CD4-positive, alpha-beta memory T cell (primary cell): ENCODE data around the gene METRNL. TPM values are rescaled to one million over a fixed set of nuclear protein-coding genes. Genes with fewer than 3 reads are reported as not detected.
A peak's percentile ranks its signal among the peaks of the same experiment; 100 is the strongest.
"Not testable (repeated sequence)": the region's sequence is repeated elsewhere in the genome, so short reads cannot be mapped to it uniquely, and the experiment has no call there.

Experiments used
- CTCF ChIA-PET: fragments of 350-600 bp; sonication (Branson Sonifier 250); formaldehyde crosslinking; loops from one replicate; lab custom pipeline; 2021; ENCODE audit warnings: inconsistent platforms; ENCODE audit not compliant: partially characterized antibody; lab: Charles Lee
- POLR2A ChIA-PET: fragments of 350-600 bp; sonication (Branson Sonifier 250); formaldehyde crosslinking; loops from one replicate; lab custom pipeline; 2021; ENCODE audit not compliant: partially characterized antibody; lab: Charles Lee
- DNase-seq, 5 donors: peaks; one replicate each; pipeline versions ENCODE4 v3.0.0 to v3.0.0-alpha.2; 2020 to 2022; ENCODE audit warnings: mixed read lengths in 1 of 5
- H3K27ac ChIP-seq: one replicate; pipeline ENCODE4 v1.7.0; 2013; ENCODE audit warnings: low read depth, low read length
- H3K27me3 ChIP-seq: 2 replicates; pipeline ENCODE4 v1.7.0; 2013; ENCODE audit warnings: mild to moderate bottlenecking, low read length, moderate library complexity; ENCODE audit not compliant: insufficient read depth
- H3K36me3 ChIP-seq: 2 replicates; pipeline ENCODE4 v1.7.0; 2013; ENCODE audit warnings: mild to moderate bottlenecking, low read length, moderate library complexity; ENCODE audit not compliant: insufficient read depth
- H3K4me1 ChIP-seq: 2 replicates; pipeline ENCODE4 v1.7.0; 2013; ENCODE audit warnings: mild to moderate bottlenecking, low read length, moderate library complexity; ENCODE audit not compliant: insufficient read depth
- H3K4me3 ChIP-seq, 2 donors: one replicate each; pipeline ENCODE4 v1.7.0; 2013; ENCODE audit warnings: low read length in 2 of 2, mild to moderate bottlenecking in 1 of 2
- H3K9me3 ChIP-seq, 2 donors: one replicate each; pipeline ENCODE4 v1.7.0; 2013; ENCODE audit warnings: low read length in 2 of 2, control low read depth in 1 of 2; ENCODE audit not compliant: control insufficient read depth in 1 of 2
- H3K27ac Mint-ChIP-seq, 7 donors: one replicate each; pipeline ENCODE4 v1.8.0; 2020 to 2021; ENCODE audit warnings: mixed read lengths in 7 of 7, mild to moderate bottlenecking in 6 of 7, inconsistent platforms in 3 of 7, moderate library complexity in 3 of 7
- H3K27me3 Mint-ChIP-seq, 2 donors: one replicate each; pipeline ENCODE4 v1.8.0; 2020 to 2021; ENCODE audit warnings: mixed read lengths in 2 of 2
- H3K36me3 Mint-ChIP-seq, 2 donors: one replicate each; pipeline ENCODE4 v1.8.0; 2020 to 2021; ENCODE audit warnings: mixed read lengths in 2 of 2, inconsistent platforms in 1 of 2, mild to moderate bottlenecking in 1 of 2
- H3K4me1 Mint-ChIP-seq, 4 donors: one replicate each; pipeline ENCODE4 v1.8.0; 2020 to 2021; ENCODE audit warnings: mixed read lengths in 4 of 4, mild to moderate bottlenecking in 1 of 4
- H3K4me3 Mint-ChIP-seq, 8 donors: one replicate each; pipeline ENCODE4 v1.8.0; 2020 to 2021; ENCODE audit warnings: mixed read lengths in 8 of 8, mild to moderate bottlenecking in 7 of 8, moderate library complexity in 6 of 8, inconsistent platforms in 3 of 8
- H3K9me3 Mint-ChIP-seq, 8 donors: one replicate each; pipeline ENCODE4 v1.8.0; 2020 to 2021; ENCODE audit warnings: mixed read lengths in 8 of 8, mild to moderate bottlenecking in 5 of 8, inconsistent platforms in 3 of 8, moderate library complexity in 1 of 8
- intact Hi-C: fragments of 100-400 bp; cut with micrococcal nuclease; formaldehyde crosslinking; loops from one replicate; pipeline ENCODE4 v1.15.1; 2023
- polyA plus RNA-seq, 2 donors: library from polyadenylated mRNA; unstranded; fragments of 300-500 nt; fragmentation: Illumina TruSeq; gene quantifications; one replicate each; pipeline ENCODE4 v1.2.3, GENCODE V29; 2021
- total RNA-seq, 2 experiments: library from RNA; stranded (reverse); gene quantifications; one replicate each; pipeline ENCODE4 v1.2.3, GENCODE V29; 2021

The METRNL gene
- total and polyA plus RNA-seq, 4 experiments from 2014 or later: 0.67 to 6.5 (median 4.0) TPM

DNA sequence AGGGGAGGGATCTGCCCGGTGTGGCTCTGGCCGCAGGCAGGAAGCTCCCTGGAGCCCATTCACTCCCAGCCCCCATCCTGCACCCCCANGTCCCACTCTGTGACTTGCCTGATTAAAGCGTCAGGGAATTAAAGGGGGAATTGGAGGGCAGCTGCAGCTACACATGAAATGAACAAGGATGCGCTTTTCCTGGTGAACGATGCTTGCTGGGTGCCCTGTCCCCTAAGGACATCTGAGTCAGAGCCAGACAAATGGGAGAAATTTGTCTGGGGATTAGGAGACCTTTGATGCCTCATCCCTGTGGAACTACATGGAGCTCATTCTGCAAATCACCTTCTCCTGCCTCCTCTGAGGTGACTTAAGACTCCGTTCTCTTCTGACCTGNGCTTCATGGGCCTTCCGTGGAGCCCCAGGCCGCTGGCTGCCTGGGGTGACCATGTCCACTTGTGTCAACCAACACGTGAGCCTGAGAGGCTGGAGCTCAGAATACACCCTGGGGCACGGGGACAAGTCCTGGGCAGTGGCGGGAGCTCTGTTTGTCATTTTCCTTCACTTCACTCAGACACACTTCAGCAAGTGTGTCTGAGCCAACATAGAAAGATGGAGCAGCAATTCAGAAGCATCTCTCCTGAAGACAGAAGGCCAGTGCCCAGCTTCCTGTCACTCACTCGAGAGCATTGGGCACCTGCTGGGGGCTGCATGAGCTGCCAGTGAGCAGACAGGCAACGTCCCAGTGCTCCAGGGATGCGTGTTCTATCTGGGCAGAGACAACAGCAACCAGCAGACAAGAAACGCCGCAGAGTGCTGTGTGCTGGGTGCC, 54.1 kb downstream of the METRNL start:
- no peaks in the 10 kb centered on the region for H3K36me3 Mint-ChIP-seq
- Histone ChIP-seq H3K4me1 (no peaks in the 10 kb centered on the region), H3K27me3 (no peaks in the 10 kb centered on the region), H3K4me3 (no peak overlapping the region), H3K9me3 (no peaks in the 10 kb centered on the region), H3K36me3 (no peaks in the 10 kb centered on the region), H3K27ac (no peak overlapping the region)
- H3K9me3 Mint-ChIP-seq: no peaks in the 10 kb centered on the region
- intact Hi-C loops: no loop called here
- no peaks in the 10 kb centered on the region for H3K4me1 Mint-ChIP-seq
- DNase-seq: no peak
- no peak overlapping the region for H3K27ac Mint-ChIP-seq
- POLR2A ChIA-PET: no interaction called here
- no peak overlapping the region for H3K4me3 Mint-ChIP-seq
- CTCF ChIA-PET: no interaction called here
- peaks cover 3 to 4% of the 10 kb centered on the region in 2 donors for H3K27me3 Mint-ChIP-seq

DNA sequence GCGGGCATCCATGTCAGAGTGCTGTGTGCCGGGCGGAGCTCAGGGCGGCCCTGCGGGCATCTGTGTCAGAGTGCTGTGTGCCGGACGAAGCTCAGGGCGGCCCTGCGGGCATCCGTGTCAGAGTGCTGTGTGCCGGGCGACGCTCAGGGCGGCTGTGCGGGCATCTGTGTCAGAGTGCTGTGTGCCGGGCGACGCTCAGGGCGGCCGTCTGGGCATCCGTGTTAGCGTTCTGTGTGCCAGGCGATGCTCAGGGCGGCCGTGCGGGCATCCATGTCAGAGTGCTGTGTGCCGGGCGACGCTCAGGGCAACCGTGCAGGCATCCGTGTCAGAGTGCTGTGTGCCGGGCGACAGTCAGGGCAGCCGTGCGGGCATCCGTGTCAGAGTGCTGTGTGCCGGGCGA, 55.0 kb downstream of the METRNL start:
- DNase-seq, CTCF ChIA-PET, H3K4me3 Mint-ChIP-seq, H3K9me3 Mint-ChIP-seq, H3K36me3 ChIP-seq, H3K27ac ChIP-seq, H3K27ac Mint-ChIP-seq, H3K4me1 ChIP-seq, intact Hi-C loops, POLR2A ChIA-PET, H3K4me3 ChIP-seq, H3K4me1 Mint-ChIP-seq, H3K27me3 ChIP-seq, H3K36me3 Mint-ChIP-seq, H3K9me3 ChIP-seq, H3K27me3 Mint-ChIP-seq: not testable (repeated sequence)

DNA sequence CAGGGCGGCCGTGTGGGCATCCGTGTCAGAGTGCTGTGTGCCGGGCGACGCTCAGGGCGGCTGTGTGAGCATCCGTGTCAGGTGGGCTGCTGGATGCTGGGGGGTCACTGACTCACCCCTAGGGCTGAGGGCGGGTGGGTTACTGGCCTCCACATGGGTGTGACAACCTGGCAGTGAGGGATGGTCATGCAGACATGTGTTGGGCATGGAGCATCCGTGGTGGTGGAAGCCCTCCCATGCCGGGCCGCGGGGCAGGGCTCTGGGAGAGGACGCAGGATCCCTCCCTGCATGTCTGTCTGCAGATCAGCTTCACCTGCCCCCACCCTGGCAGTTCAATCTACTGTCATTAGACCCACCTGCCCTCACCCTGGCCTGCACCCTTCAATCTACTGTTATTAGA, 56.3 kb downstream of the METRNL start:
- no peak for DNase-seq
- no peak overlapping the region for H3K27ac ChIP-seq
- no peaks in the 10 kb centered on the region for H3K4me1 ChIP-seq
- H3K27me3 Mint-ChIP-seq: peaks cover 3 to 5% of the 10 kb centered on the region in 2 donors
- no peaks in the 10 kb centered on the region for H3K4me1 Mint-ChIP-seq
- intact Hi-C loops: no loop called here
- no peaks in the 10 kb centered on the region for H3K36me3 ChIP-seq
- H3K9me3 ChIP-seq: no peaks in the 10 kb centered on the region
- ChIA-PET CTCF (no interaction called here), POLR2A (no interaction called here)
- H3K27ac Mint-ChIP-seq: no peak overlapping the region
- no peak overlapping the region for H3K4me3 Mint-ChIP-seq
- H3K27me3 ChIP-seq: no peaks in the 10 kb centered on the region
- no peaks in the 10 kb centered on the region for H3K36me3 Mint-ChIP-seq
- no peak overlapping the region for H3K4me3 ChIP-seq
- no peaks in the 10 kb centered on the region for H3K9me3 Mint-ChIP-seq

DNA sequence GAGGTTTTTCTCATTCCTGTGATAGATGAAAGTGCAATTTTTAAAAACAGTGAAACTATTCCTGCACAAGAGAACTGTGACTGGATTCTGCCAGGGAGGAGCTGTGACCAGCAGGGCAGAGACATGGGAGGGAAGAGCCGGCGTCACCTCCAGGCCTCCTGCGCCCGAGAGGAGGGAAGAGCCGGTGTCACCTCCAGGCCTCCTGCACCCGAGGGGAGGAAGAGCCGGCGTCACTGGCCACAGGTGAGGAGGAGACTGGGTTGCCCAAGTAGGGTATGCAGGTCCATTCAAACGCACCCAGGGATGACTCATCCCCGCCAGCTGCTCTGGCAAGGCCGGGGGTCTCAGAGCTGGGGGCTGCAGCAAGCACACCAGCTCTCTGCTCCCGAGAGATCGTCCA, 56.7 kb downstream of the METRNL start:
- Histone ChIP-seq H3K4me1 (no peaks in the 10 kb centered on the region), H3K27ac (no peak overlapping the region), H3K4me3 (no peak overlapping the region), H3K27me3 (no peaks in the 10 kb centered on the region), H3K36me3 (no peaks in the 10 kb centered on the region), H3K9me3 (no peaks in the 10 kb centered on the region)
- H3K36me3 Mint-ChIP-seq: no peaks in the 10 kb centered on the region
- no peak for DNase-seq
- ChIA-PET CTCF (no interaction called here), POLR2A (no interaction called here)
- H3K27ac Mint-ChIP-seq: no peak overlapping the region
- peaks cover 3 to 7% of the 10 kb centered on the region in 2 donors for H3K27me3 Mint-ChIP-seq
- H3K9me3 Mint-ChIP-seq: no peaks in the 10 kb centered on the region
- intact Hi-C loops: no loop called here
- no peaks in the 10 kb centered on the region for H3K4me1 Mint-ChIP-seq
- H3K4me3 Mint-ChIP-seq: no peak overlapping the region

DNA sequence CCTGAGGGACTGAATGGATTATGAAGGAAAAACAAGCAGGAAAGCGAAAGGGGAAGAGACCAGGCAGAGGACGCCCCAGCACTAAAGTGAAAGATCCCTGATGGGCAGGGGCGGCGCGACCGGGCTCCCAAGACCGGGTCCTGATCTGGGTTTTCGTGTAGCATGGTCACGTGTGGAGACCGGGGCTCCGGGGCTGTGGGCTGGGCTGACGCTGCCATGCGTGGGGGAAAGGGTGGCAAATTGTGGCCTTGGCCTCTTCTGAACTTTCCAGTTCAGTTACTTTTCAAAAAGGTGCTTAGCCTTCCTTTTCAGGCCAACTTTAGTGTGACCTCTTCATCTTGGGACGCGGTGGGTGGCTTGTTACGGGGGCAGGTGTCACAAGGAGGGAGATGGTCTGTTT, 57.5 kb downstream of the METRNL start:
- Mint-ChIP-seq H3K36me3 (no peaks in the 10 kb centered on the region), H3K27me3 (peaks cover 3 to 7% of the 10 kb centered on the region in 2 donors), H3K4me1 (no peaks in the 10 kb centered on the region), H3K4me3 (no peak overlapping the region), H3K27ac (peak overlapping the region in 1 of 7 donors; percentile 6), H3K9me3 (peaks cover 0 to under 1% (median 0%) of the 10 kb centered on the region in 8 donors)
- H3K9me3 ChIP-seq: no peaks in the 10 kb centered on the region
- intact Hi-C loops: no loop called here
- POLR2A ChIA-PET: no interaction called here
- CTCF ChIA-PET: no interaction called here
- H3K27me3 ChIP-seq: no peaks in the 10 kb centered on the region
- H3K27ac ChIP-seq: no peak overlapping the region
- H3K36me3 ChIP-seq: no peaks in the 10 kb centered on the region
- H3K4me1 ChIP-seq: no peaks in the 10 kb centered on the region
- H3K4me3 ChIP-seq: no peak overlapping the region
- DNase-seq: no peak

DNA sequence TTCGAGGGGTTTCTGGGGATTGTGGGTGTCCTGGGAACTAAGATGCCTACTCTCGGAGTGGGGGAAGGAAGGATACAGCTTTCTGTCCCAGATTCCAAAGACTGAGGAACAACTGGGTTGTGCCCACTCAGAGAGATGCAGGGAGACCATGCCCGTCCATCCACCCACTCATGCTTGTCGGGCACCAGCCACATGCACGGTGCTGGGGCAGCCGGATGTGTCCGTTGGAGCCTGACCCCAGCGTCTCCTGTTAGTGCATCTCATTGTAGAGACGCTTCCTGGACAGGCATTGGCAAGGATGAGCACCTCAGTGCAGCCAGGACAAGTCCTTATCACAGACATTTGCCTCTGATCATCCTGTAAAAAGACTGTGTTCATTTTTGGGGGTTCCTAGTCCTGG, 58.1 kb downstream of the METRNL start:
- Mint-ChIP-seq H3K27me3 (peaks cover 5 to 7% of the 10 kb centered on the region in 2 donors), H3K4me3 (no peak overlapping the region), H3K27ac (no peak overlapping the region), H3K36me3 (no peaks in the 10 kb centered on the region), H3K9me3 (peaks cover 0 to 6% (median 3%) of the 10 kb centered on the region in 8 donors), H3K4me1 (no peaks in the 10 kb centered on the region)
- CTCF ChIA-PET: no interaction called here
- Histone ChIP-seq H3K27me3 (no peaks in the 10 kb centered on the region), H3K27ac (no peak overlapping the region), H3K4me3 (no peak overlapping the region), H3K36me3 (no peaks in the 10 kb centered on the region), H3K4me1 (no peaks in the 10 kb centered on the region), H3K9me3 (no peaks in the 10 kb centered on the region)
- intact Hi-C loops: no loop called here
- no peak for DNase-seq
- POLR2A ChIA-PET: no interaction called here

DNA sequence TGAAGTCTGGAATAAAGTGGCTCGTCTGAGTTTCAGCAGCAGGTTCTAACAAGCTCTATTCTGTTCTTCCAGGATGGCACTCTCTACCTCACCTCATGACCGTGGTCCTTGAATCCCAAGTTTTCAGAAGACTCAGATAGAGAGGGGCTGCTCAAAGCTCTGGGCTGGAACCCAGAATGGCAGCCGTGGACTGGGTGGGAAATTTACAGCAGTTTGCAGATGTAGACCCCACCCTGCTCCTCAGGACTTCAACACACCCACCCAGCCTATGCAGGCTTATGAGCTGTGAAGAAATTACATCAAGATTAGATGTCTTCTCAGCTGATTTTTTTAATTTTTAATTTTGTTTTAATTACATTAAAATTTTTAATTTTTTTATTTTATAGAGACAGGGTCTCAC, 59.4 kb downstream of the METRNL start:
- no peaks in the 10 kb centered on the region for H3K9me3 ChIP-seq
- H3K4me1 ChIP-seq: no peaks in the 10 kb centered on the region
- Mint-ChIP-seq H3K27me3 (peaks cover 5 to 7% of the 10 kb centered on the region in 2 donors), H3K27ac (no peak overlapping the region), H3K36me3 (no peaks in the 10 kb centered on the region), H3K9me3 (peaks cover 0 to 6% (median 3%) of the 10 kb centered on the region in 8 donors), H3K4me3 (no peak overlapping the region), H3K4me1 (no peaks in the 10 kb centered on the region)
- POLR2A ChIA-PET: no interaction called here
- H3K27ac ChIP-seq: no peak overlapping the region
- no peaks in the 10 kb centered on the region for H3K36me3 ChIP-seq
- no peak for DNase-seq
- no peak overlapping the region for H3K4me3 ChIP-seq
- CTCF ChIA-PET: no interaction called here
- H3K27me3 ChIP-seq: no peaks in the 10 kb centered on the region
- intact Hi-C loops: no loop called here
